ENCODE measurements around the gene NLRX1. TPM values are rescaled to one million over a fixed set of nuclear protein-coding genes. Genes with fewer than 3 reads are reported as not detected.
A peak's percentile ranks its signal among the peaks of the same experiment; 100 is the strongest.

The NLRX1 gene
- total and polyA plus RNA-seq, 2 donors (not counting 3 experiments of a cell fraction or from before 2014, with no cell fraction given) = 15.1 to 15.5 TPM

DNA sequence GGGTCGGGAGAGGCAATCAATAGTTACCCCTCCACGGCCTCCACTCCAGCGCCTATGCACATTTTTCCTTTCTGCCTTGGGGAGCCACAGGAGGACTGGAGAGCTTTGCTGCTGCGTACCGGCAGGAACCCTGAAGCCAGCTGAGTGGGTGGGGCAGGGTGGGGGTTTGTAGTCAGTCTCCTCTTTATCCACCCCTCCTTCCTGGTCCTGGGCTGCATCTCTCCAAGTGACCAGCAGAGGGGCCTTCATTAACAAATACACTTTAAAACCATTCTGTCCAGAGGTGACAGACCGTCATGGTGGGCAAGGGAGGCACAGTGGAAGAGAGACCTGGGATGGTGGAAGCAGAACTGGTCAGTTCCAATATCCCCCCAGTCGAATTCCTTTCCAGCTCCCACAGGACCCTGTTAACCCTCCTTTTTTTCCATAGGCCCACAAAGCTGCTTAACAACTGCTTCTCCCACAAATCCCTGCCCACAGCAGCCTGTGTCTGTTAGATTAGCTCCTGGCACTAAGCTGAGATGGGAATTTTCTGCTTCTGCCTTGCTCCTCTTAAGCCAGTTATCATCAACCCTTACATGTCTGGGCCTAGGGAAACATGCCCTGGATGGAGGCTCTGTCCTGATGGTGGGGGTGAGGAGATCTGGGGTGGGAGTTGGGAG lies 23.6 kb upstream of the NLRX1 start:
- no peaks in the 10 kb centered on the region for H3K36me3 ChIP-seq (ENCODE audit: control insufficient read depth in 2 of 2, extremely low read depth in 1 of 2, insufficient read depth in 2 of 2, low read length in 2 of 2)
- peaks cover 4% of the 10 kb centered on the region for H3K4me1 ChIP-seq (ENCODE audit: control insufficient read depth, extremely low read depth, insufficient read depth, low read length)
- dilution Hi-C loops (cut with MboI; ENCODE audit: extremely low pct_ligation_motif_present, low sequenced_read_pairs) = no loop called here
- peak; percentile 91 for FAIRE-seq
- no peaks in the 10 kb centered on the region for H3K9me3 ChIP-seq (replicated peaks; ENCODE audit: control insufficient read depth, insufficient read depth, low read length)
- TF ChIP-seq FOS (IDR thresholded peaks at IDR 0.05; ENCODE audit: borderline replicate concordance, insufficient read depth, low read length) (no peak), JUN (IDR thresholded peaks at IDR 0.05; ENCODE audit: borderline replicate concordance, insufficient read depth, insufficient read length, low read depth) (no peak), GATA2 (IDR thresholded peaks at IDR 0.05; ENCODE audit: insufficient read depth, insufficient read length, low read depth, low read length) (no peak), POLR2AphosphoS5 (IDR thresholded peaks at IDR 0.05; ENCODE audit: insufficient read depth, low read depth, low read length) (no peak)
- TF ChIP-seq, protein P1, sequence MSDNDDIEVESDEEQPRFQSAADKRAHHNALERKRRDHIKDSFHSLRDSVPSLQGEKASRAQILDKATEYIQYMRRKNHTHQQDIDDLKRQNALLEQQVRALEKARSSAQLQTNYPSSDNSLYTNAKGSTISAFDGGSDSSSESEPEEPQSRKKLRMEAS (IDR thresholded peaks at IDR 0.05; ENCODE audit: insufficient read depth, insufficient read length) = no peak
- TF ChIP-seq, protein P2, sequence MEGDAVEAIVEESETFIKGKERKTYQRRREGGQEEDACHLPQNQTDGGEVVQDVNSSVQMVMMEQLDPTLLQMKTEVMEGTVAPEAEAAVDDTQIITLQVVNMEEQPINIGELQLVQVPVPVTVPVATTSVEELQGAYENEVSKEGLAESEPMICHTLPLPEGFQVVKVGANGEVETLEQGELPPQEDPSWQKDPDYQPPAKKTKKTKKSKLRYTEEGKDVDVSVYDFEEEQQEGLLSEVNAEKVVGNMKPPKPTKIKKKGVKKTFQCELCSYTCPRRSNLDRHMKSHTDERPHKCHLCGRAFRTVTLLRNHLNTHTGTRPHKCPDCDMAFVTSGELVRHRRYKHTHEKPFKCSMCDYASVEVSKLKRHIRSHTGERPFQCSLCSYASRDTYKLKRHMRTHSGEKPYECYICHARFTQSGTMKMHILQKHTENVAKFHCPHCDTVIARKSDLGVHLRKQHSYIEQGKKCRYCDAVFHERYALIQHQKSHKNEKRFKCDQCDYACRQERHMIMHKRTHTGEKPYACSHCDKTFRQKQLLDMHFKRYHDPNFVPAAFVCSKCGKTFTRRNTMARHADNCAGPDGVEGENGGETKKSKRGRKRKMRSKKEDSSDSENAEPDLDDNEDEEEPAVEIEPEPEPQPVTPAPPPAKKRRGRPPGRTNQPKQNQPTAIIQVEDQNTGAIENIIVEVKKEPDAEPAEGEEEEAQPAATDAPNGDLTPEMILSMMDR (IDR thresholded peaks at IDR 0.05; ENCODE audit: extremely low read depth in 1 of 2, insufficient read depth in 1 of 2, low read depth in 1 of 2, low read length in 2 of 2) = peak; percentile 43 to 75
- no peak overlapping the region for H3K9ac ChIP-seq (replicated peaks; ENCODE audit: extremely low read depth, insufficient read depth, low read length)
- POLR2A ChIA-PET = interaction anchor here (0.6 kb wide), 1 partner anchor 165 kb away, joined by 5 read pairs; no protein-coding TSS in a partner anchor
- intact Hi-C loops (cut with micrococcal nuclease) = loop anchor here (1.0 to 2.0 kb wide), 3 partner anchors 44 to 178 kb away; partner anchors contain the start of gene DPAGT1
- CTCF ChIA-PET = interaction anchor here (0.6 to 5.3 kb wide), 19 partner anchors 8 to 194 kb away, joined by 3 to 59 read pairs (median 4); partner anchors contain the start of genes DPAGT1 and NLRX1
- no peak overlapping the region for H3K4me3 ChIP-seq (replicated peaks in 1 of 3; ENCODE audit: insufficient read depth in 1 of 3, low read depth in 1 of 3, low read length in 3 of 3)
- peak overlapping the region; percentile 41 for H2AFZ ChIP-seq (ENCODE audit: low read depth, low read length)
- no peaks in the 10 kb centered on the region for H4K20me1 ChIP-seq (replicated peaks; ENCODE audit: control insufficient read depth, extremely low read depth, insufficient read depth, low read length)
- no peak overlapping the region for H3K27ac ChIP-seq (ENCODE audit: insufficient read depth, low read depth, low read length)
- DNase-seq (ENCODE audit: low read depth, low spot score) = peak; percentile 75
- H3K9me1 ChIP-seq (replicated peaks; ENCODE audit: control insufficient read depth, extremely low read depth, insufficient read depth, low read length) = no peaks in the 10 kb centered on the region
- no peak overlapping the region for H3K4me2 ChIP-seq (ENCODE audit: insufficient read depth, low read length)
- no peaks in the 10 kb centered on the region for H3K79me2 ChIP-seq (ENCODE audit: control insufficient read depth, insufficient read depth, low read length)
- BruUV-seq (replicated peaks) = no TSS peak
- peaks cover 2 to 3% of the 10 kb centered on the region in 2 experiments for H3K27me3 ChIP-seq (ENCODE audit: control insufficient read depth in 2 of 2, insufficient read depth in 2 of 2, low read length in 2 of 2)
